GM23248 (cell line): ENCODE data around the gene OR6X1. TPM values are rescaled to one million over a fixed set of nuclear protein-coding genes. Genes with fewer than 3 reads are reported as not detected.

Experiments used
- DNase-seq: peaks from one replicate; pipeline ENCODE4 v3.0.0-alpha.2; 2015
- H2AFZ ChIP-seq: fragments of 200-600 bp; sonication (generic); 2 replicates; pipeline ENCODE4 v1.6.1; 2016; ENCODE audit warnings: antibody characterized with exemption
- H3F3A ChIP-seq: fragments of 200-600 bp; sonication (generic); 2 replicates; pipeline ENCODE4 v1.6.1; 2016; ENCODE audit warnings: mild to moderate bottlenecking, antibody characterized with exemption, mixed run types; ENCODE audit not compliant: insufficient read depth
- H3K27ac ChIP-seq: fragments of 200-600 bp; sonication (generic); 2 replicates; pipeline ENCODE4 v1.5.1; 2016; ENCODE audit warnings: mild to moderate bottlenecking
- H3K27me3 ChIP-seq: fragments of 200-600 bp; sonication (generic); replicated peaks from 2 replicates; pipeline ENCODE4 v1.6.1; 2016; ENCODE audit warnings: mild to moderate bottlenecking; ENCODE audit not compliant: insufficient read depth
- H3K36me3 ChIP-seq: fragments of 200-600 bp; sonication (generic); 2 replicates; pipeline ENCODE4 v1.6.1; 2016; ENCODE audit warnings: low read depth, mild to moderate bottlenecking
- H3K4me1 ChIP-seq: fragments of 200-600 bp; sonication (generic); 2 replicates; pipeline ENCODE4 v1.6.1; 2016; ENCODE audit warnings: mild to moderate bottlenecking; ENCODE audit not compliant: insufficient read depth
- H3K4me2 ChIP-seq: fragments of 200-600 bp; sonication (generic); one replicate; pipeline ENCODE4 v1.6.1; 2016; ENCODE audit warnings: mild to moderate bottlenecking; ENCODE audit not compliant: unreplicated experiment
- H3K4me3 ChIP-seq: fragments of 200-600 bp; sonication (generic); 2 replicates; pipeline ENCODE4 v1.5.1; 2016; ENCODE audit warnings: mild to moderate bottlenecking
- H3K79me2 ChIP-seq: fragments of 200-600 bp; sonication (generic); 2 replicates; pipeline ENCODE4 v1.6.1; 2016; ENCODE audit warnings: mild to moderate bottlenecking; ENCODE audit not compliant: insufficient read depth
- H3K9ac ChIP-seq: fragments of 200-600 bp; sonication (generic); 2 replicates; pipeline ENCODE4 v1.6.1; 2016; ENCODE audit warnings: mild to moderate bottlenecking
- H3K9me2 ChIP-seq: fragments of 200-600 bp; sonication (generic); 2 replicates; pipeline ENCODE4 v1.6.1; 2016; ENCODE audit warnings: mixed run types, mild to moderate bottlenecking, moderate library complexity; ENCODE audit not compliant: insufficient read depth
- H3K9me3 ChIP-seq: fragments of 200-600 bp; sonication (generic); one replicate; pipeline ENCODE4 v1.6.1; 2017; ENCODE audit warnings: low read depth
- H4K20me1 ChIP-seq: fragments of 200-600 bp; sonication (generic); 2 replicates; pipeline ENCODE4 v1.6.0; 2016; ENCODE audit not compliant: insufficient read depth
- EZH2 ChIP-seq: fragments of 200-600 bp; sonication (generic); IDR thresholded peaks from 2 replicates; pipeline ENCODE4 v1.6.1; 2018; ENCODE audit warnings: antibody characterized with exemption, mild to moderate bottlenecking; ENCODE audit not compliant: insufficient read depth, poor library complexity, severe bottlenecking
- EZH2phosphoT487 ChIP-seq: fragments of 200-600 bp; sonication (generic); IDR thresholded peaks from 2 replicates; pipeline ENCODE4 v1.6.1; 2018; ENCODE audit warnings: antibody characterized with exemption, moderate library complexity, mild to moderate bottlenecking, low read depth; ENCODE audit not compliant: insufficient read depth
- WGBS, 2 experiments: methylation state at CpG; one replicate each; pipeline ENCODE4 v1.1.6; 2015 to 2017; ENCODE audit warnings: low lambda C conversion rate in 2 of 2, low coverage in 1 of 2; ENCODE audit errors: missing lambda C conversion rate in 2 of 2; 5-methylcytosine and 5-hydroxymethylcytosine counted together
- in situ Hi-C: fragments of 300-500 bp; cut with MboI; formaldehyde crosslinking; loops from 2 replicates; pipeline ENCODE4 v1.15.0; 2020
- polyA plus RNA-seq: library from polyadenylated mRNA; unstranded; fragments of >200 nt; fragmentation: Nextera tagmentation; extraction: Ambion mirVana; gene quantifications from 2 replicates; pipeline ENCODE4 v1.2.1, GENCODE V29; 2016
- total RNA-seq: library from RNA; depleted of rRNA; stranded (reverse); fragments of >200 nt; shearing (Covaris generic); gene quantifications from 2 replicates; pipeline ENCODE4 v1.2.3, GENCODE V29; 2014

OR6X1 gene
- total and polyA plus RNA-seq, 2 experiments from 2014 or later = not detected

DNA sequence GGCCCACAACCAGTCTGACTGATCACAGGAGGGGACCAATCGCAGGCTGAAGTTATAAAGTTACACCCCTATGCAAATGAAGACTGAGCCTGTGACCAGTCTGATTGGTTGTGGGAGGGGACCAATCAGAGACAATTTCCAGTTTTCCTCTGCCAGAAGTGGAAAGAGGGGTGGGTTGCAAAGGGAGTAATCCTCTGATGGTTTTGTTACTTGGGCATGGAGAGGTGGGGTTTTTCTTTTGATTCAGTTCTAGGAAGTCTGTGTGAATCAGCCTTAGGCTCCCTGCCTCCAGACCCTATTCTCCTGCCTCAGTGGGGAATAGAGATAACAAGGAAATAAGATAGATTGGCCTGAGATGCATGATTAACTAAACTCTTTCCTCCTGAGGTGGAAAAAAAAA is 41.9 kb upstream of the OR6X1 start:
- Histone ChIP-seq H3K4me1 (no peaks in the 10 kb centered on the region), H3K9me3 (no peaks in the 10 kb centered on the region), H3K79me2 (no peaks in the 10 kb centered on the region), H3K9me2 (no peaks in the 10 kb centered on the region), H3F3A (no peaks in the 10 kb centered on the region), H3K9ac (no peak overlapping the region), H3K36me3 (no peaks in the 10 kb centered on the region), H3K27me3 (no peaks in the 10 kb centered on the region; the same call in none of the 2 replicates), H2AFZ (no peak overlapping the region), H4K20me1 (no peaks in the 10 kb centered on the region), H3K27ac (no peak overlapping the region), H3K4me2 (no peak overlapping the region), H3K4me3 (no peak overlapping the region)
- TF ChIP-seq EZH2phosphoT487 = no peak
- no peak for TF ChIP-seq EZH2
- DNase-seq = no peak
- 12 to 22% methylated on average over 1 of the region's 1 CpG for WGBS, 2 experiments
- in situ Hi-C loops = no loop called here

DNA sequence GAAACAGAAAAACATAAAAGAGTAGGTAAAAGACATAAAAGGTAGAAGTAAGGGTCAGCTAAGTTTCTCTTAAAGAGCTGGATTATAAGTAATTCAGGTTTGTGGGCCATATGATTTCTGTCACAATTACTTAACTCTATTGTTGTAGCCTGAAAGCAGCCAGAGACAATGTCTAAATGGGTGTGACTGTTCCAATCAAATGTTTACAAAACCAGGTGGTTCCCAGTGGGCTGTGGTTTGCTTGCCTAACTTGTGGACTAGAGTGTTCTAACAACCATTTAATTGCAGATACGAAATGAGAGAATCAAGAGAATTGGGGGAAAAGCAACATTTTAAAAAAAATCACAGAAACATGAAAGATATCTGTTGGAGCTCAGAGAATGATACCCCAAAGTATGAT is 29.2 kb upstream of the OR6X1 start:
- DNase-seq = no peak
- no peaks in the 10 kb centered on the region for H3K27me3 ChIP-seq
- in situ Hi-C loops = no loop called here
- no peak overlapping the region for H3K9ac ChIP-seq
- H4K20me1 ChIP-seq = no peaks in the 10 kb centered on the region
- TF ChIP-seq EZH2phosphoT487 (no peak), EZH2 (no peak)
- no peak overlapping the region for H2AFZ ChIP-seq
- H3K4me2 ChIP-seq = no peak overlapping the region
- H3K4me3 ChIP-seq = no peak overlapping the region
- no peaks in the 10 kb centered on the region for H3F3A ChIP-seq
- H3K9me2 ChIP-seq = no peaks in the 10 kb centered on the region
- no peak overlapping the region for H3K27ac ChIP-seq
- no peaks in the 10 kb centered on the region for H3K9me3 ChIP-seq
- 3 to 6% methylated on average over 1 of the region's 1 CpG for WGBS, 2 experiments
- H3K4me1 ChIP-seq = no peaks in the 10 kb centered on the region
- no peaks in the 10 kb centered on the region for H3K79me2 ChIP-seq
- H3K36me3 ChIP-seq = no peaks in the 10 kb centered on the region

DNA sequence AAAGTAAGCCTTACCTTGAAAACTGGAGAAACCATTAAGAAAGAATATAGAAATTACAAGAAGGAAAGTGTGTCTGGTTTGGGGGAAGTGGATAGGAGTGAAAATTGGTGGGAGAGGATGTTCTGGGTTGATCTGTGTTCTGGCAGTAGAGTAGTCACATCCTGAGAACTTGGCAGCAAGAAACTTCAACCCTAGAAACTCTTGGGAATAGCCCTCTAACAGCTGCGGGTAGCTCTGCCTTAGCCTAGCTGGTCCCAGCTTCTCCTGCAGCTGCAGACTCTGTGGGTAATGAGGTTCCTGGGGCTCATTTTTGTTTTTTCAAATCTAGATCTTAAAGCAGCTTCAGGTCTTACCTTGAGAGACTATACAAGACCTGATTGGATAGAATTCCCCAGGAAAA is 24.2 kb upstream of the OR6X1 start:
- Histone ChIP-seq H2AFZ (no peak overlapping the region), H3K4me2 (no peak overlapping the region), H4K20me1 (no peaks in the 10 kb centered on the region), H3K4me1 (no peaks in the 10 kb centered on the region), H3K9ac (no peak overlapping the region), H3K79me2 (no peaks in the 10 kb centered on the region), H3K9me3 (no peaks in the 10 kb centered on the region), H3K36me3 (no peaks in the 10 kb centered on the region), H3K4me3 (no peak overlapping the region), H3K9me2 (no peaks in the 10 kb centered on the region), H3F3A (no peaks in the 10 kb centered on the region), H3K27ac (no peak overlapping the region), H3K27me3 (no peaks in the 10 kb centered on the region)
- TF ChIP-seq EZH2 = no peak
- TF ChIP-seq EZH2phosphoT487 = no peak
- in situ Hi-C loops = no loop called here
- 60 to 63% methylated on average over 1 of the region's 1 CpG for WGBS, 2 experiments
- DNase-seq = no peak

DNA sequence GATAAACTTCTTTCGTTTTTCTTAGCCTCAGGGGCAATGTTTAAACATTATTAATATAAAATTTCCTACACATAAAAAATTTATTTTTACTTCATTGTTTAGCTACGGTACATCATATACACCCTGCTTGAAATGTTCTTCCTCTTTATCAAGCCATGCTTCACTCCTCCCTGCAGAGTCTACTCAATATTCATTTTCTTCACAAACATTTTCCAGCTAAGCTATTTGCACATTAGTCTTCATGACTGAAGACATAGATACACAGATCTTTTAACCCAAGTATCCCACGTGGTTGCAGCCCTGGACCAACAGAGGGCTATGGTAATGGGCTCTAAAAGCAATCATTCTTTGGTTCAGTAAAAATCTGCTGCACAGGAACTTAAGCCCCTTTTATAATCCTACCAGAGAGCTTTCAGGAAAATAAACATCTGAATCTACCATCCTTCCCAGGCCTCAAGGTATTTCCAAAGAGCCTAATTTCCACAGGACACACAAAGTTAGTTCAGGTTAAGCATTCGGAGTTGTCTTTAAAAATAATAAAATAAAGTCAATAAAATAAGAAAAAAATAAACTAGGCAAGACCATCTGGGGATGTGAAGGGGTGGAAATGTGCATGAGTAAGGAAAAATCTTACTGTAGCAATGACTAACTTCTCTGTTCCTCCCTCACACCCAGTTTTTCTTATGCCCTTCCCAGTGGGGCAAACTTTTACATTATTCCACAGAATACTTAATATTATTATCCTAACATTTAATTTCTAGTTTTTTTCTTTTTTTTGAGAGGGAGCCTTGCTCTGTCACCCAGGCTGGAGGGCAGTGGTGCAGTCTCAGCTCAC is 21.6 kb upstream of the OR6X1 start:
- Histone ChIP-seq H2AFZ (no peak overlapping the region), H3K27ac (no peak overlapping the region), H3F3A (no peaks in the 10 kb centered on the region), H3K4me3 (no peak overlapping the region), H4K20me1 (no peaks in the 10 kb centered on the region), H3K9me2 (no peaks in the 10 kb centered on the region), H3K79me2 (no peaks in the 10 kb centered on the region), H3K4me2 (no peak overlapping the region), H3K27me3 (no peaks in the 10 kb centered on the region), H3K9ac (no peak overlapping the region), H3K36me3 (no peaks in the 10 kb centered on the region), H3K4me1 (no peaks in the 10 kb centered on the region), H3K9me3 (no peaks in the 10 kb centered on the region)
- DNase-seq = peak; percentile 2
- TF ChIP-seq EZH2 (no peak), EZH2phosphoT487 (no peak)
- in situ Hi-C loops = no loop called here
- 11 to 16% methylated on average over 4 of the region's 4 CpGs for WGBS, 2 experiments

DNA sequence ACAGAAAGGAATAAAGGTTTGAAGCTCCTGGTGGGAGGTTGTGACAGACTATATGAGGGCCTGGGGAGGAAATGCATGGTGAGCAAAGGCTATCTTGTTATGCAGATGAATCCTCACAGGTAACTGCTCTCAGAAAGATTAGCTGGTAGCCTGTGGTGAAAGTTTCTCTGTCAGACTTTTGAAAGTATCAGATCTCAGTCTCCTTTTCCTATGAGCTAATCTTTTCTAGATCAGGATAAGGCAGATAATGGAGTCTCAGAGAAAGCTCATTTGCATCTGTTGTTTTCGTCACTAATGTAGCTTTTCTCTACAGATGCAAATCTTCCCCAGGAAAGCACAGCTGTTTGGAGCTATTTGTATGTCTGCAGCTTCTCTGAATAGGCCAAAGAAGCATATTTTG is 21.0 kb upstream of the OR6X1 start:
- H3F3A ChIP-seq = no peaks in the 10 kb centered on the region
- 17 to 27% methylated on average over 1 of the region's 1 CpG for WGBS, 2 experiments
- H3K9ac ChIP-seq = no peak overlapping the region
- no peaks in the 10 kb centered on the region for H3K79me2 ChIP-seq
- H3K4me1 ChIP-seq = no peaks in the 10 kb centered on the region
- in situ Hi-C loops = no loop called here
- H3K27ac ChIP-seq = no peak overlapping the region
- no peaks in the 10 kb centered on the region for H3K36me3 ChIP-seq
- no peaks in the 10 kb centered on the region for H3K9me3 ChIP-seq
- no peaks in the 10 kb centered on the region for H3K9me2 ChIP-seq
- TF ChIP-seq EZH2phosphoT487 = no peak
- TF ChIP-seq EZH2 = no peak
- no peaks in the 10 kb centered on the region for H4K20me1 ChIP-seq
- H2AFZ ChIP-seq = no peak overlapping the region
- no peaks in the 10 kb centered on the region for H3K27me3 ChIP-seq
- no peak for DNase-seq
- H3K4me3 ChIP-seq = no peak overlapping the region
- H3K4me2 ChIP-seq = no peak overlapping the region
